Activated naive CD4-positive, alpha-beta T cell treated with anti-CD3 and anti-CD28 coated beads, Interleukin-2, amount 50 U/mL, for 16 hours (primary cell): ENCODE measurements around the gene DMXL2.
A peak's percentile ranks its signal among the peaks of the same experiment; 100 is the strongest.
"Not testable (repeated sequence)": the region's sequence is repeated elsewhere in the genome, so short reads cannot be mapped to it uniquely, and the experiment has no call there.

Source experiments
- DNase-seq: peaks from one replicate; pipeline ENCODE4 v3.0.0-alpha.2; 2020

DMXL2 gene, protein sequence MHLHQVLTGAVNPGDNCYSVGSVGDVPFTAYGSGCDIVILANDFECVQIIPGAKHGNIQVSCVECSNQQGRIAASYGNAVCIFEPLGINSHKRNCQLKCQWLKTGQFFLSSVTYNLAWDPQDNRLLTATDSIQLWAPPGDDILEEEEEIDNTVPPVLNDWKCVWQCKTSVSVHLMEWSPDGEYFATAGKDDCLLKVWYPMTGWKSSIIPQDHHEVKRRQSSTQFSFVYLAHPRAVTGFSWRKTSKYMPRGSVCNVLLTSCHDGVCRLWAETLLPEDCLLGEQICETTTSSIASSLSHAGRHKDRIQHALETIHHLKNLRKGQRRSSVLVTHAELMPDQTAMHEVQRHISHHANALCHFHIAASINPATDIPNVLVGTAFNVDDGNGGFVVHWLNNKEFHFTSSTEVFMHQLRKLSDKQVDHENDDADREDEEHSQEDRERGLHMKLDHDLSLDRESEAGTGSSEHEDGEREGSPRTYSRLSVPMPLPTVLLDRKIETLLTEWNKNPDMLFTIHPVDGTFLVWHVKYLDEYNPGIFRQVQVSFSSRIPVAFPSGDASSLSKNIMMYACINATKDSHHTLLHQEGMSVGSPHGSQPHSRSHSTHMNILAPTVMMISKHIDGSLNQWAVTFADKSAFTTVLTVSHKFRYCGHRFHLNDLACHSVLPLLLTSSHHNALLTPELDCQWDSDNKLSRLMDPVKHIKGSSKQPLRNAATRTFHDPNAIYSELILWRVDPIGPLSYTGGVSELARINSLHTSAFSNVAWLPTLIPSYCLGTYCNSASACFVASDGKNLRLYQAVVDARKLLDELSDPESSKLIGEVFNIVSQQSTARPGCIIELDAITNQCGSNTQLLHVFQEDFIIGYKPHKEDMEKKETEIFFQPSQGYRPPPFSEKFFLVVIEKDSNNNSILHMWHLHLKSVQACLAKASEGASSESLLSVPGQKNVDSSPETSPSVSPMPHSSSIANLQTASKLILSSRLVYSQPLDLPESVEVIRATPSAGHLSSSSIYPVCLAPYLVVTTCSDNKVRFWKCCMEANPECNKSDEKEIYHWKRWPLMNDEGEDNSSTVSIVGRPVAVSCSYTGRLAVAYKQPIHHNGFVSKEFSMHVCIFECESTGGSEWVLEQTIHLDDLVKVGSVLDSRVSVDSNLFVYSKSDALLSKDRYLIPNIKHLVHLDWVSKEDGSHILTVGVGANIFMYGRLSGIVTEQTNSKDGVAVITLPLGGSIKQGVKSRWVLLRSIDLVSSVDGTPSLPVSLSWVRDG (N-terminal part only)

DNA sequence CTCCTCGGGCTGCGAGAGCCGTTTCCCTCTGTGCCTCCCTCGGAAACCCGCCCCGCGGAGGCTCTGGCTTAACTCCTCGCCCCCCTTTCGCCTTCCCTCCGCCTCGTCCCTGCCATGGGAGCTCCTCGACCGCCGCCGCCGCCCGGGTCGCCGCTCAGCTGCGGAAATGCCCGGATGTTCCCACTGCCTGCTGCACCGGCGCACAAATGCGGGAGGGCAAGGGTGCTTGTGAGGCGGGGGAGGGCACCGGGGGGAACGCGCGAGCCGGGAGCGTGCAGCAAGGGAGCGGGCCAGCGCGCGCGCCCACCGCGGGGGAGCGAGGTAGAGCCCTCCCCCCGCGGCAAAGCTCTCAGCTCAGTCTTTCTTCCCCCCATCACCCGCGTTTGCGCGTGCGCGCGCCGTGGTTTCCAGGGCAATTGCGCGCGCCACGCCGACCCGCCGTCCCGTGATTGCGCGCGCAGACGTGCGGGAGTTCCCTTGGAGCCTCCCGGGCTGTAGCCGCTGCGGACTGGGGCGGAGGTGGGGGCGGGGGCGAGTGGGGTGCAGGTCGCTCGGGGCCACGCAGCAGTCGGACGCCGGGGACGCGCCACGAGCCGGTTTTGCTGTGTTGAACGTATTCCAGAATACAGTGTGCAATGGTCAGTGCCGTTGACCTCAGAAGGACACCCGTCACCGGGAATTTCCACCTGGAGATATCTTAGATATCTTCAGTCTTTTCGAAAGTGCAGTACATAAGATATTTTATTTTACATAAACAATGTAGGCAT lies at the start of gene DMXL2:
Gene DMXL2, minus strand, starts transcription at position 168 of the 767 bp plus-strand sequence. CDS start 226 bp downstream, outside the sequence.
- peak; percentile 79 for DNase-seq

DNA sequence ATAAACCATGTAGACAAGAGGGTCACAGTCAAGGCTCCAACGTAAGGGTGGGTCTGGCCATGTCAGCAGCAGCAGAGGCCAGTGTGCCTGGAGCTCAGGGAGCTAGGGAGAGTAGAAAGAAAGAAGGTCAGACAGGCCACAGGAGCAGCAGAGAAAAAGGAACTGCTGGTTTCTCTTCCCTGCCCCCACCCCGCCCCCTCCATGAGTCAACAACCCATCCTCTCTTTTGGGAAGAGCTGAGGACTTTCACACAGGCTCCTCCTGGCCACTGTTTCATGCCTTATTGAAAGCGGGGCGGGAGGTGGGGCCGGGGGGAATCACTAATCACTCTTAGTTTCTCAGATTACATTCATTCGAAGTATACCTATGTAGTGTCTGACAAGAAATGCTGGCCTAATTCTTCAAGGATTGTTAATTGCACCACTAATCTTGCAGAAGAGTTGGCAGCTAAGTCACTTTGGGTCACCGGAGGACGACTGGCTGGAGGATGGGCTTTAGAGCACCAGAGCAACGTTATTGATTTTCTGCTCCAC lies 49.6 kb upstream of the DMXL2 start:
- no peak for DNase-seq

DNA sequence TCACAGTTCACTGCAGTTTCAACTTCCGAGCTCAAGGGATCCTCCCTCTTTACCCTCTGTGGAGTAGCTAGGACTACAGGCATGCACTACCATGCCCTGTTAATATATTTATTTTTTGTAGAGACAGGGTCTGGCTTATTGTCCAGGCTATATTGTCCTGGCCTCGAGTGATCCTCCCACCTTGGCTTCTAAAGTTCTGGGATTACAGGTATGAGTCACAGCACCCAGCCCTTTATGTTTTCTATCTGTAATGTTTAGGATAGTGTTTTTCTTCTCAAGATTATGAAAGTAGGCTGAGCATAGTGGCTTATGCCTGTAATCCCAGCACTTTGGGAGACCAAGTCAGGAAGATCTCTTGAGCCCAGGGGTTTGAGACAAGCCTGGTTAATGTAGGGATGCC lies 46.8 kb upstream of the DMXL2 start:
- DNase-seq = no peak

GRCh38 chr15:51668446-51668845 lies 45.9 kb upstream of the DMXL2 start:
- no peak for DNase-seq

- no peak for DNase-seq
Measured at GRCh38 chr15:51667478-51667877, 44.9 kb upstream of the DMXL2 start.

- no peak for DNase-seq
Measured at GRCh38 chr15:51661072-51661471, 38.5 kb upstream of the DMXL2 start.

DNA sequence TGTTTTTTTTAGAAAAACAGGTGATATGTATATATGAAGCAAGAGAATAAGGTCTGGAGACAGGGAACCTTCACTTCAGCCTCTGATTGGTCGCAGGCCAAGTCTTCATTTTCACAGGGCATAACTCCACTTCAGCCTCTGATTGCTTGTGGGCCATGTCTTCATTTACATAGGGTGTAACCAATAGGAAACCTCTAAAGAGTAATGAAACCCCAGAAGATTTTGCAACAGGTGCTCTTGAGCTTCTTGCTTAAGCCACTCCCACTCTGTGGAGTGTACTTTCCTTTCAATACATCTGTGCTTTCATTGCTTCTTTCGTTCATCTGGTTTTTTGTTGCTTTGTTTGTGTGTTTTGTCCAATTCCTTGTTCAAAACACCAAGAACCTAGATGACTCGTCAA lies 36.1 kb upstream of the DMXL2 start:
- no peak for DNase-seq

DNA sequence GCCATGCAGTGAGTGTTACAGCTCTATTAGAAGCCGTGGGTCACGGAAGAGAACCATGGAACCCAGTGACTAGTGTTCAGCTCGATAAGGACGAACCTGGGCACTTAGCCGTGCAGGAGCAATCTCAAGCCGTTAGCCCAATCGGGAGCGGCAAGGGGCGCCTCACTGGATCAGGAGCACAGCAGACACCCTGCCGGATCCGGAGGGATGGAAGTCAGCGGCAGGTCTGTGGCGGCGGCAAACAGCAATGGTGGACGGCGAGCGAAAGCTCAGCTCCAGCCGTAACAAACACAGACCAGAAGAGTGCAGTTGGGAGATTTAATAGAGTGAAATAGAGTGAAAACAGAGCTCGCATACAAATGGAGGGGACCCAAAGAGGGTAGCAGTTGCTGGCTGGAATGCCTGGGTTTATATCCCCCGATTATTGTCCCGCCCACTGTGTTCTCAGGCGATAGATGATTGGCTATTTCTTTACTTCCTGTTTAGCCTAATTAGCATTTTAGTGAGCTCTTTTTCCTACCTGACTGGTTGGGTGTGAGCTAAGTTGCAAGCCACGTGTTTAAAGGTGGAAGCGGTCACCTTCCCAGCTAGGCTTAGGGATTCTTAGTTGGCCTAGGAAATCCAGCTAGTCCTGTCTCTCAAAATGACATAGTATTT lies 33.0 kb upstream of the DMXL2 start:
- DNase-seq = not testable (repeated sequence)

GRCh38 chr15:51652084-51652668 lies 29.6 kb upstream of the DMXL2 start:
- DNase-seq = no peak

DNA sequence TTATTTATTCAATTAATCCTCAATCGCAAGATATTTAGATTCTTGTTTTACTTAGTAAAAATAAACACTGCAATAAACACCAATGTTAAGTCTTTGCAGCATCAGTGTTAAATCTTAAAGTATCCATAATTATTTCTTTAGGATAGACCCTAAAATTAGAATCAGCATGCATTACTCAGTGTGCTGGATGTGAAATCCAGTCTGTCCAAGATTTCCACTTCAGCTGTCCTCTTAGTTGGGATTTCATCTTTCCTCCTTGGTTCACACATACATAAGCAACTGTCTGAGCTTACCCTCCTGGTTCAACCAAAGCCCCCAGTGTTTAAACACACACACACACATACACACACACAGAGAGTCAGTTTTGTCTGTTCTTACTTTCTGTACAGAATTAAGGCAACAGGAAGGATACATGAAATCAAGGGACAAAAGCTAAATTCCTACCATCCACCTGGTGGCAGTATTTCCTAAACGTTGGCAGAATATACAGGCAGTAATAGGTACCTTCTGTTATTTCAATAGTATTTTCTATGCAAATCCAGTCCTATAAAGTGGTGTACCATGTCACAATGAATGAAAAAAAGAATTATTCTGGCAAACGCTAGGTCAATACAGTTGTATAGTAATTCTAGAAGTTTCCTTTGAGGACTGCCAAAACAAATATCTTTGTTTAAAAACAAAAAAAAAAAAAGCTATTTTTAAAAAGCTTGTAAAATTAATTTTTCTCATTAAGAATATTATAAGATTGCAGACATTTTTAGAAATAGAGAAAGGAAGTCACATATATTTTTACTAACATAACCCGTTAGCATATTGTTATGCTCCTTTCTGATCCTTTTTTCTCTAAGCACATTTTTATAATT lies 27.3 kb upstream of the DMXL2 start:
- no peak for DNase-seq

GRCh38 chr15:51648643-51649042 lies 26.1 kb upstream of the DMXL2 start:
- DNase-seq = not testable (repeated sequence)

GRCh38 chr15:51648101-51648500 lies 25.5 kb upstream of the DMXL2 start:
- DNase-seq = not testable (repeated sequence)

GRCh38 chr15:51647128-51647562 lies 24.6 kb upstream of the DMXL2 start:
- no peak for DNase-seq

DNA sequence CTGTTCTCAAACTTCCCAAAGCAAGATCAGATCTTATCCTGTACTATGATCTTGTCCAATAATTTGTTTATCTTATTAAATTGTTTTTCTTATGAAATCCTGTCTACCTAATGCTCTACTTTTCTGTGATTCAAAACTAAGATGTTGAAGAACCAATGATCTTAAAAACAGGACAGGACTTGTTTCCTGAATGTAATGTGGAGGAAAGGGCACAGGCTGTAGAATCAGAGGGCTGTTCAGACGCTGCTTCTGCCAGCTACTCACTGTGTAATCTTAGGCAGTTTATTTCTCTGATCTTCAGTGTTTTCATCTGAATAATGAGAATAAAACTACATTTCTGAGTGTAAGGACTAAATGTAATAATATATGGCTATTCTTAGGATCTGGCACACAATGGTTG lies 20.1 kb upstream of the DMXL2 start:
- no peak for DNase-seq

- no peak for DNase-seq
Measured at GRCh38 chr15:51641490-51642130, 19.0 kb upstream of the DMXL2 start.

GRCh38 chr15:51634591-51635198 lies 12.1 kb upstream of the DMXL2 start:
- no peak for DNase-seq

GRCh38 chr15:51629612-51630011 lies 7.0 kb upstream of the DMXL2 start:
- no peak for DNase-seq

- no peak for DNase-seq
Measured at GRCh38 chr15:51625236-51625635, 2.7 kb upstream of the DMXL2 start.

DNA sequence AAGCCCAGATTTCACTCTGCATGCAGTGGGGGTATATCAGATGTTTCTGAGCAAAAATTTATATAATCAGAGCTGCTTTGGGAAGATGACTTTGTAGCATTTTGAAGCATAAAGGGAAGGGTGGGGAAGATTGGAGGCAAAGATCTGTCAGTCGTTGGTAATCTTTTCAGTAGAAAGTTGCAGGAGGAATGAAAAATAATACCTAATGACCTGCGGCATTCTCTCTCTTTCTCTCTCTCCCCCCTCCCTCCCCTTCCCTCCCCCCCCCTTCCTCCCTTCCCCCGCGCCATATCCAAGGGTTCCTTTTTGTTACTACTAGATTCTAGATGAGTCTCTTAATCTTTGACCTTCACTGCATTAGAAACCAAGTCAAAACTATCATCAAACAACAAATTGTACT lies 1.5 kb upstream of the DMXL2 start:
- no peak for DNase-seq
